Subcutaneous abdominal adipose tissue (tissue), 5 donors: ENCODE results near the gene ACOX1.

Experiments
- H3K27ac ChIP-seq: one replicate; pipeline ENCODE4 v1.7.0; 2013; ENCODE audit warnings: low read depth, mild to moderate bottlenecking, inconsistent platforms, low read length, moderate library complexity
- H3K27me3 ChIP-seq, 5 donors: one replicate each; pipeline ENCODE4 v1.7.0; 2013; ENCODE audit warnings: low read length in 5 of 5, inconsistent platforms in 1 of 5; ENCODE audit not compliant: control insufficient read depth in 5 of 5, insufficient read depth in 4 of 5
- H3K36me3 ChIP-seq, 5 donors: one replicate each; pipeline ENCODE4 v1.7.0; 2013; ENCODE audit warnings: low read length in 5 of 5; ENCODE audit not compliant: control insufficient read depth in 5 of 5, insufficient read depth in 5 of 5
- H3K4me1 ChIP-seq, 5 donors: one replicate each; pipeline ENCODE4 v1.7.0; 2013; ENCODE audit warnings: low read length in 5 of 5, mild to moderate bottlenecking in 3 of 5, moderate library complexity in 1 of 5; ENCODE audit not compliant: control insufficient read depth in 5 of 5, insufficient read depth in 5 of 5
- H3K4me3 ChIP-seq, 5 donors: one replicate each; pipeline ENCODE4 v1.7.0; 2013; ENCODE audit warnings: low read length in 5 of 5, low read depth in 1 of 5
- H3K9ac ChIP-seq, 5 donors: one replicate each; pipeline ENCODE4 v1.7.0; 2013; ENCODE audit warnings: low read length in 5 of 5, mild to moderate bottlenecking in 4 of 5, moderate library complexity in 3 of 5
- H3K9me3 ChIP-seq, 5 donors: one replicate each; pipeline ENCODE4 v1.7.0; 2013; ENCODE audit warnings: low read length in 5 of 5; ENCODE audit not compliant: control insufficient read depth in 5 of 5
- donor health status: healthy.
- donor health status: healthy.
- donor health status: healthy.
- donor health status: healthy.
- donor health status: healthy.

ACOX1 gene

GRCh38 chr17:75978938-75979704 lies at the start of gene ACOX1, which contains the start of gene TEN1:
ACOX1 (minus strand) TSS chr17:75979166; CDS start chr17:75979073, 93 bp downstream.
TEN1 (plus strand) TSS chr17:75979240; CDS start chr17:75986193, 6,953 bp downstream.
- H3K9me3 ChIP-seq, result no peaks in the 10 kb centered on the region
- H3K4me1 ChIP-seq, result peaks cover 1 to 83% (median 71%) of the 10 kb centered on the region in 5 donors
- peaks cover 0 to 3% (median 0%) of the 10 kb centered on the region in 5 donors for H3K36me3 ChIP-seq
- peak within 1 kb of the TSS; percentile 88 to 97 (median 93) for H3K4me3 ChIP-seq
- no peaks in the 10 kb centered on the region for H3K27me3 ChIP-seq
- H3K9ac ChIP-seq, result peak within 1 kb of the TSS; percentile 91 to 99 (median 98)
- peak within 1 kb of the TSS; percentile 99 for H3K27ac ChIP-seq

DNA sequence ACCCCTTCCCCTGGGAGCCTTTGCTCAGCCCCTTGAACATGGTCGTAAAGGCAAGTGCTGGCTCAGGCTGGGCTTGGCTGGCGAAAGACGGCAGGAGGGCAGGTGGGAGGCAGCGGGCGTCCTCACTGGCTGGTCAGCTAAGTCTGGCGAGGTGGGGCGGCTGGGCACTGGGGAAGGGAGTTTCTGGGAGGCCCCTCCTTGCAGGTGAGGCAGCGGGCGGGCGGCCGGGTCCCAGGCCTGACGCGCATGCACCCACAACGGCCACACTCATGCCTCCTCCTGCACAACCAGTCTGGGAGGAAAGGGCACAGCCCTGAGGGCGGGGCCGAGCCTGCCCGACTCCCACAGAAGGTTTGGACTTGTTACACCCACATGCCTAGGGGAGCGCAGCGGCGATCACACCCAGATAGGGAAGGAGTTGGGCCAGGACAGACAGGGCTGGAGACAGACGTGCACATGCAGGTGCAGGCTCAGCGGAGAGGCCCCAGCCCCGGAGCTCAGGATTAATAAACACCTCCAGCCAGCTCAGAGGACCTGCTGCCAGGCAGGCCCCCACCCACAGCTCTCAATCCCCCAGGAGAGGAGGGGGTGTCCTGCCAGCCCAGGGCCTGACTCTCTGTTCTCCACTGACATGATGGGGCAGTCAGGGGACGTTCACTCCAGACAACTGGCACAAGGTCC lies 48.3 kb upstream of the ACOX1 start, which contains the start of gene EVPL:
TSS of gene EVPL (minus strand) at position 148 of the 681 bp plus-strand sequence. CDS start at position 40, 108 bp downstream.
- Histone ChIP-seq H3K27ac (no peak within 1 kb of the TSS), H3K27me3 (peaks cover 0 to 19% (median 5%) of the 10 kb centered on the region in 5 donors), H3K9me3 (no peaks in the 10 kb centered on the region), H3K9ac (no peak within 1 kb of the TSS), H3K4me3 (no peak within 1 kb of the TSS), H3K36me3 (no peaks in the 10 kb centered on the region), H3K4me1 (peaks cover 0 to 8% (median 0%) of the 10 kb centered on the region in 5 donors)

DNA sequence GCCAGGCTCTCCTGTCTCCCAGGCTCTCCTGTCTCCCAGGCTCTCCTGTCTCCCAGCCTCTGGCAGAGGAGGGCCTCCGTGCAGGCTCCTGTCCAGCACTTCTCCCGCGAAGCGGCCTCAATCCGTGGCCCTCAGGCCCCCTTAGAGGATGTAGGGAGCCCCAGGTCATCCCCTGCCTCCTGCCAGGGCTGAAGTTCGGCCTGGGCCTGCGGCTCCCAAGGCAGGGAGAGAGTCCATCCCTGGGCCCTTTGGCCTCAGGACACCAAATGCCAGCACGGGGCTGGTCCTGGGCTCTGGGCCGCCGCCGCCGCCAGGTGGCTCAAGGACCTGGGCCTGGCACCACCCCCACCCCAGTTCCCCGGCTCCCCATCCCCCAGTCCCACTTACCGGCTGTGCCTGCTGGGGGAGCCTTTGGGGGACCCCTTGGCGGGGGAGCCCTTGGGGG lies 47.8 kb upstream of the ACOX1 start:
- Histone ChIP-seq H3K27ac (no peak overlapping the region), H3K4me3 (no peak overlapping the region), H3K36me3 (no peaks in the 10 kb centered on the region), H3K4me1 (peaks cover 0 to 8% (median 0%) of the 10 kb centered on the region in 5 donors), H3K27me3 (peaks cover 0 to 17% (median 4%) of the 10 kb centered on the region in 5 donors), H3K9me3 (no peaks in the 10 kb centered on the region), H3K9ac (no peak overlapping the region)

GRCh38 chr17:76025294-76025693 lies 46.3 kb upstream of the ACOX1 start:
- Histone ChIP-seq H3K27me3 (peaks cover 0 to 17% (median 4%) of the 10 kb centered on the region in 5 donors), H3K27ac (no peak overlapping the region), H3K4me3 (no peak overlapping the region), H3K9ac (no peak overlapping the region), H3K9me3 (no peaks in the 10 kb centered on the region), H3K36me3 (no peaks in the 10 kb centered on the region), H3K4me1 (peaks cover 0 to 8% (median 0%) of the 10 kb centered on the region in 5 donors)

GRCh38 chr17:76024353-76024752 lies 45.4 kb upstream of the ACOX1 start:
- peaks cover 0 to 1% (median 0%) of the 10 kb centered on the region in 5 donors for H3K4me1 ChIP-seq
- no peak overlapping the region for H3K4me3 ChIP-seq
- H3K36me3 ChIP-seq, result no peaks in the 10 kb centered on the region
- H3K9ac ChIP-seq, result no peak overlapping the region
- no peak overlapping the region for H3K27ac ChIP-seq
- H3K9me3 ChIP-seq, result no peaks in the 10 kb centered on the region
- peaks cover 0 to 14% (median 4%) of the 10 kb centered on the region in 5 donors for H3K27me3 ChIP-seq

DNA sequence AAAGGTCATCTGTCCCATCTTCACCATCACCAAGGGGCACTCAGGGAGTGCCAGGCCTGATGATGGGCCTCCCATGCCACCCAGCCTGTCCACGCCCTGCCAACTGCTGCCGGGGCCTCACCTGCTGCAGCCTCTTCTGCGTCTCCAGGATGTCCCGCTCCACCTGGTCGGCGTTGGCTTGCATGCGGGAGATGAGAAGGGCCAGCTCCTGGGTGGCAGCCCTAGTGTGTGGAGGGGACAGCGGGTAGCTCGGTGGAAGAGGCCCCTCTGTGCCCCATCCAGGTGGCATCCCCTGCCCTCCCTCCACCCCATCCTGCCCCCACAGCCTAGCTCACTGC lies 44.9 kb upstream of the ACOX1 start:
- Histone ChIP-seq H3K9ac (no peak overlapping the region), H3K27ac (no peak overlapping the region), H3K27me3 (peaks cover 0 to 14% (median 4%) of the 10 kb centered on the region in 5 donors), H3K4me3 (no peak overlapping the region), H3K36me3 (no peaks in the 10 kb centered on the region), H3K4me1 (no peaks in the 10 kb centered on the region), H3K9me3 (no peaks in the 10 kb centered on the region)

DNA sequence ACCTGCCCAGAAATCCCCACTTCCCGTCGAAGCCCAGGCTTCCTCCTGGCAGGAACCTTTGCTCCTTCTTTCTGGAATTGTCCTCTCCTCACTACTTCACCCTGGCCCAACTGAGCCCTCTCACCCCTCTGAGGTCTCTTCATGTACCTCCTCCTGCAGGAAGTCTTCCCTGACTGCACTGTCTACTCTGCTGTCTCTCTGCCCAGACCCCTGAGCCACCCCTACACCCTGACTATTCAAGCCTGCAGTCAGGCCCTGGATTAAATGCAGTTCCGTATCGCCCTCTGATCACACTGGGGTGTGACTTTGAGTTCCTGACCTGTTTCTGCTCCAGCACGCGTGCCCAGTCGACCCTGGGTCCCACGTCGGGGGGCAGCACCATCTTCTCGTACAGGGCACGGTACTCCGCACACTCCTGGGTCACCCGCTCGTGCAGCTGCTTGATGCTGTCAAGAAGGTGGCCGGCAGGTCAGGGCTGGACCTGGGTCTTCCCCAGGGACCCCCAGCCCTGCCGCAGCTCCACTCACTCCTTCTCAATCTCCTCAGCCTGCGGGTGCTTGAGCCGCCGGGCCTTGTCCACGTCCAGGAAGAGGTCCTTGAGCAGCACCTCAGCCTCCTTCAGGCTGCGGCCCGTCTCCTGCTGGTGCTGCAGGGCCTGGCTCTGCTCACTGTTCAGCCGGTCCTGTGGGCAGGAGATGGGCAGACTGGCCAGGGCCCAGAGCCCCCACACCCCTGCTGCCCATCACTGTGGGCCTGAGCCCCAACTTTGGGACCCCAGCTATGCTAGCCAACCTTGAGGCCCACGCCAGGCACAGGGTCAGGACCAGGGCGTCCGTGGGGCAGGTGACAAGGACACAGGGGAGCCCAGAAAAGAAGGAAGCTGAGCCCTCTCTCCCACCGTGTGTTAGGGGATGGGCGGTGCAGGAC lies 44.3 kb upstream of the ACOX1 start:
- H3K9me3 ChIP-seq, result no peaks in the 10 kb centered on the region
- no peak overlapping the region for H3K9ac ChIP-seq
- no peak overlapping the region for H3K4me3 ChIP-seq
- no peaks in the 10 kb centered on the region for H3K4me1 ChIP-seq
- no peak overlapping the region for H3K27ac ChIP-seq
- H3K36me3 ChIP-seq, result no peaks in the 10 kb centered on the region
- peaks cover 0 to 14% (median 5%) of the 10 kb centered on the region in 5 donors for H3K27me3 ChIP-seq

DNA sequence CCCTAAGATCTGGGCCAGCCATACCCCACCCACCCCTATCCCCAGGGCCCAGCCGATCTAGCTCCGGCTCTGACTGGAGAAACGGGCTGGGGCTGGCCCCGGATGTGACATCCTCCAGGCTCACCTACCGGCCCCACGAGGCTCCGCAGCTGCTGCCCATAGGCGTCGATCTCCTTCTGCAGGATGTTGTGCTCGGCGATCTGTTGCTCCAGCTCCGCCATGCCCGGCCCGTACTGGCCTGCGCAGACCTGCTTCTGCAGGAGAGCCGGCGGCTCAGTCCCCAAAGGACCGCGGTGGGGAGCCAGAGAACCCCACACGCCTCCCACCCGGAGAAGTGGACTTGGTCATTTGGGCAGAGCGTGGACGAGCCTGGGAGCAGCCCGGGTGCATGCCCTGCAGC lies 43.3 kb upstream of the ACOX1 start:
- H3K36me3 ChIP-seq, result no peaks in the 10 kb centered on the region
- no peaks in the 10 kb centered on the region for H3K4me1 ChIP-seq
- no peak overlapping the region for H3K9ac ChIP-seq
- no peak overlapping the region for H3K27ac ChIP-seq
- H3K27me3 ChIP-seq, result peaks cover 0 to 14% (median 5%) of the 10 kb centered on the region in 5 donors
- no peak overlapping the region for H3K4me3 ChIP-seq
- no peaks in the 10 kb centered on the region for H3K9me3 ChIP-seq

GRCh38 chr17:76019833-76020467 lies 41.0 kb upstream of the ACOX1 start:
- H3K9ac ChIP-seq, result no peak overlapping the region
- no peak overlapping the region for H3K27ac ChIP-seq
- H3K4me1 ChIP-seq, result no peaks in the 10 kb centered on the region
- peaks cover 0 to 13% (median 8%) of the 10 kb centered on the region in 5 donors for H3K27me3 ChIP-seq
- no peaks in the 10 kb centered on the region for H3K36me3 ChIP-seq
- no peaks in the 10 kb centered on the region for H3K9me3 ChIP-seq
- H3K4me3 ChIP-seq, result no peak overlapping the region
